ENCODE data around the gene HGFAC.

Gene HGFAC

DNA sequence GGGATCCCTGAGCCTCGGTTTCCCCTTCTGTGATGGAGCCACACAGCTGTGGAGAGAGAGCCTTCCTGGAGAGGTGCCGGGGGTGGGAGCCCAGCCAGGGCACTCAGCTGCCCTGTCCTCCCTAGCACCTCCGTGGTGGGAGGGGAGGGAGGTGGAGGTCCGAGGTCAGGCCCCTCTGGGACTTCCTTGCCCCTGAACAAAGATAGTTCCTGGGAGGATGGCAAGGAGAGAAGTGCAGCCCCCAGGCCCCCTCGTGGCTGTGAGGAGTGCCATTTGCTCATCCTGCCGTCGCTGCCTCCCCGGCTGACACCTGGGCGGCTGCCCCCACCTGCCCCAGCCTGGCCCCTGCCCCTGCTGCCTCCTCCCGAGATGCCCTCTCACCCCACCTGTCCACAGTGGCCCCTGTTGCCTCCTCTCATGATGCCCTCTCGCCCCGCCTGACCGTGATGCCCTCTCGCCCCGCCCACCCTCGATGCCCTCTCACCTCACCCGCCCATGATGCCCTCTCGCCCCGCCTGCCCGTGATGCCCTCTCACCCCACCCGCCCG, 34.0 kb downstream of the HGFAC start:
- TF ChIP-seq CTCF (conservative IDR thresholded peaks at IDR 0.05), result no peak
- H3K27ac ChIP-seq, result no peak overlapping the region

GRCh38 chr4:3476341-3476747, 34.6 kb downstream of the HGFAC start:
- no peak for TF ChIP-seq CTCF (conservative IDR thresholded peaks at IDR 0.05)
- H3K27ac ChIP-seq, result no peak overlapping the region

DNA sequence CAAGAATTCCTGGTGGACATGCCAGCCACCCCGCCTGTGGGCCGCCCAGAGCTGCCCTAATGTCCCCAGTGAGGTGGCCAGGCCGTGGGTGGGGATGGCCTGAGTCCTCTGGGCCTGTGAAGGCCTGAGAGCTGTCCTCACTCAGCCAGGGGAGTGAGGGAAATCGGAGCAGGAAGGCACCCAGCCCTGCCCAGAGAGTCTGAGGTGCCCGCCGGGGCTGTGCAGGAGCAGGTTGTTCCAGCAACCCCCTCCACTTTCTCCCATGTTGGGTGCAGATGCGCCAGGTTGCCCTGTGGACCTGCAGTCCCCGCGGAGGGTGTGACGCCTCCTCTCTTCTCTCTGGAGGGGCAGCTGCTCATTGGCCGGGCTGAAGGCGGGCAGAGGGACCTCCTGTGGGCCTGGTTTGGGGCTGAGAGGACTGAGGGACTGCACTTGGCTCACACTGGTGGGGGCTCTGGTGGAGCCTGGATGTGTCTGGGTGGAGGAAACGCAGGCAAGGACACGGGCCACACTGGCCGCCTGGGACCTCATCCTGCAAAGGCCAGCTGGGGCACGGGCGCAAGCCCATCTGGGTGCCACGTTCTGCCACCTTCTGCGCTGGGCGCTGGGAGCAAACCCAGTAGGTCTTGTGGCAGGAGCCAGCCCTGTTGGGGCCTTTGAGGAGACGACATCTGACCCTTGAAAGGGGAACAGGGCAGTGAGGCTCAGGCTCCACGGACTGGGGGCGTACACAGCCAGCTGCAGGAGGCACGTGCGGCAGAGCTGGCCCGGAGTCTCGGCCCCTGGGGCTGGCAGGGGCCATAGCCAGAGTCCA, 35.4 kb downstream of the HGFAC start:
- no peak for TF ChIP-seq CTCF (conservative IDR thresholded peaks at IDR 0.05)
- H3K27ac ChIP-seq, result no peak overlapping the region

DNA sequence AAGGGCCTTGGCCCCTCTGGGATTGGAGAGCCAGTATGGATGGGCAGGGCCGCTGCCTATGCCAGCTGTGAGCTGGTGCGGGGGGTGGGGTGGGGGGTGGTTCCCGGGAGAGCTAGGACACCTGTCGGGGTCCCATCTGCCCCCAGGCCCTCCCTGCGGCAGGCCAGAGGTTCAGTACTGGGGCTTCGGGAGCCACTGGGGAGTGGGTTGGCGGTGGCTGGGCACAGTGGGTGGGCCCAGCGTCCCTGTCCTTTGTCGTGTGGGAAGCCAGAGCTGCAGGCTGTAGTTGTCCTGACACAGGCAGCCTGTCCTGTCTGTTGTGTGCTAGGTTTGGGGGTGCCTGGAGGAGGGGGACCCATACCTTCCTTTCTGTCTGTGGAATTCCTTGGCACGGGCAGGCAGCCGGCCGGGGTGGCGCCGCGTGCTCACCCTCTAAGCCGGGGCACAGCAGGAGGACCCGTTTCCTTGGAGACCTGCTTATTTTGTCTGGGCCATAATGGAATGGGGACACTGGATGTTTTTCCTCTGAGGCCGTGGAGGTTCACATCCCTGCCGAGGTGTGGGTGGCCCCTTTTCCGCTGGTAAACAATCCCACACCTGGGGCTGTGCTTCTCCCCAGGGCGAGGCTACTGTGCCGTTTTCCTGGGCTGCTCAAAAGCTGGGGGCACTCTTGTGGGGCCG, 36.1 kb downstream of the HGFAC start:
- H3K27ac ChIP-seq, result no peak overlapping the region
- TF ChIP-seq CTCF (conservative IDR thresholded peaks at IDR 0.05), result no peak

GRCh38 chr4:3478446-3479357, 36.9 kb downstream of the HGFAC start:
- TF ChIP-seq CTCF (conservative IDR thresholded peaks at IDR 0.05), result no peak

DNA sequence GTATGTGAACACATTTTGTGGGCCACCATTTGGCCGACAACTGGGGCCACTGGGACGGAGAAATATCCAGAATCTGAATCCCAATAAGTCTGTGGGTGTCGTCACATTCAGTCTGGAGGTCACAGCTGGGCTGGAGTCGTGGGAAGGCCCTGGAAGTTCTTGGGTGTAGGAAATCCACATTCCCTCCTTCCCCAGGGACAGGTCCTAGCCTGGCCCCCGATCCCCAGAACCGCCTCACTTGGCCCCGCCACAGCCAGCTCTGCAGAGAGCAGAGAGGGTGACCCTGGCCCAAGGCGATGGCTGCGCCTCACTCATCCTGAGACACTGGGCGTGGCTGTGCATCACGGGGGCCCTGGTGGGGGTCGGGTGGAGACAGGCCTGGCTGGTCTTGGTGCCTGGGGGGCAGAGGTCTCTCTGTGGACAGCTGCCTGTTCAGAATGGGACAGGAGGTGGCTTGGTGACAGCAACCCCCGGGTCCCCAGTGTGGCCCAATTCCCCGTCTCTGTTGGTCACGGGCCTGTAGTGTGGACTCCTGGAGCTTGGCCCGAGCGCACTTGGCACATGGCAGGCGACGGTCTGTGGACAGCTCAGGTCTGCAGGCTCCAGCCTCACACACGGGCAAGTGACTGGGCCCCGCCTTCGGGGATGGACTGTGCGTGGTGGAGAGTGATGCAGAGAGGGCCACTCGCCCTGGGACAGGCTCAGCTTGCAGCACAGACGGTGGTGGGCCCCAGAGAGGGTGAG, 37.8 kb downstream of the HGFAC start:
- H3K27ac ChIP-seq, result no peak overlapping the region
- TF ChIP-seq CTCF (conservative IDR thresholded peaks at IDR 0.05), result no peak

More at GRCh38 chr4:3478446-3479357, 36.9 kb downstream of the HGFAC start:
- no peak overlapping the region for H3K27ac ChIP-seq
